CD4-positive, alpha-beta T cell (primary cell): Measurements from ENCODE around the gene MATN1. TPM values are rescaled to one million over a fixed set of nuclear protein-coding genes. Genes with fewer than 3 reads are reported as not detected.

Source experiments
- ATAC-seq: fragments of 200-7000 bp; cut with Tn5 transposase; one replicate; pipeline ENCODE4 v1.10.0; 2022; ENCODE audit warnings: mild to moderate bottlenecking; ENCODE audit not compliant: poor library complexity
- CTCF ChIA-PET: fragments of 350-600 bp; sonication (Branson Sonifier 250); formaldehyde crosslinking; loops from one replicate; lab custom pipeline; 2021; ENCODE audit warnings: antibody characterized with exemption, inconsistent platforms; lab: Charles Lee
- POLR2A ChIA-PET: fragments of 350-600 bp; sonication (Branson Sonifier 250); formaldehyde crosslinking; loops from one replicate; lab custom pipeline; 2021; ENCODE audit warnings: antibody characterized with exemption, inconsistent platforms; lab: Charles Lee
- DNase-seq, 14 experiments: peaks; one replicate each; pipeline ENCODE4 v3.0.0-alpha.2; 2013 to 2020; ENCODE audit warnings: mixed read lengths in 2 of 14
- H3K27ac ChIP-seq, 2 donors: one replicate each; pipeline versions ENCODE4 v1.5.1 to v1.7.0; 2013; ENCODE audit warnings: low read length in 2 of 2, low read depth in 1 of 2, mild to moderate bottlenecking in 1 of 2
- H3K27me3 ChIP-seq, 2 experiments: 1 replicate in 1 of 2; 2 replicates in 1 of 2; pipeline versions ENCODE4 v1.6.1 to v1.7.0; 2013; ENCODE audit warnings: low read length in 2 of 2, control low read depth in 1 of 2, mild to moderate bottlenecking in 1 of 2, moderate library complexity in 1 of 2; ENCODE audit not compliant: insufficient read depth in 2 of 2, control insufficient read depth in 1 of 2
- H3K36me3 ChIP-seq: one replicate; pipeline ENCODE4 v1.6.1; 2013; ENCODE audit warnings: low read length, control low read depth; ENCODE audit not compliant: insufficient read depth
- H3K4me1 ChIP-seq: one replicate; pipeline ENCODE4 v1.6.1; 2013; ENCODE audit warnings: low read length, control low read depth; ENCODE audit not compliant: insufficient read depth
- H3K4me3 ChIP-seq: one replicate; pipeline ENCODE4 v1.5.1; 2013; ENCODE audit warnings: mild to moderate bottlenecking, low read length, moderate library complexity
- H3K9me3 ChIP-seq, 2 experiments: 1 replicate in 1 of 2; 2 replicates in 1 of 2; pipeline versions ENCODE4 v1.6.1 to v1.7.0; 2013; ENCODE audit warnings: low read length in 2 of 2, mild to moderate bottlenecking in 2 of 2, control low read depth in 1 of 2, moderate library complexity in 1 of 2; ENCODE audit not compliant: control insufficient read depth in 1 of 2, insufficient read depth in 1 of 2
- H3K27ac Mint-ChIP-seq: one replicate; pipeline ENCODE4 v1.8.0; 2020; ENCODE audit warnings: mixed read lengths
- H3K27me3 Mint-ChIP-seq: one replicate; pipeline ENCODE4 v1.8.0; 2021; ENCODE audit warnings: mixed read lengths
- H3K36me3 Mint-ChIP-seq: one replicate; pipeline ENCODE4 v1.8.0; 2021; ENCODE audit warnings: low read depth, mixed read lengths
- H3K4me1 Mint-ChIP-seq: one replicate; pipeline ENCODE4 v1.8.0; 2021; ENCODE audit warnings: low read depth, mixed read lengths
- H3K4me3 Mint-ChIP-seq: one replicate; pipeline ENCODE4 v1.8.0; 2020; ENCODE audit warnings: mild to moderate bottlenecking, mixed read lengths
- H3K9me3 Mint-ChIP-seq: one replicate; pipeline ENCODE4 v1.8.0; 2020; ENCODE audit warnings: mixed read lengths
- intact Hi-C, 2 experiments: fragments of 100-400 bp; cut with DNase I in 1 of 2; cut with micrococcal nuclease in 1 of 2; formaldehyde crosslinking; loops; one replicate each; pipeline versions ENCODE4 v1.15.1 to v1.9.0; 2023 to 2025; cut with DNase I, micrococcal nuclease
- total RNA-seq, 174 experiments: library from RNA in 2 of 174; stranded (reverse) in 2 of 174; gene quantifications; one replicate each; pipeline ENCODE4 v1.2.3 and lab custom pipeline; 2021 to 2026
- TF ChIP-seq, protein P1 (sequence below): fragments of 200-600 bp; IDR thresholded peaks from one replicate; pipeline ENCODE4 v1.8.0; 2022; ENCODE audit warnings: antibody characterized with exemption, mild to moderate bottlenecking

Gene MATN1
- total RNA-seq, 2 experiments from 2014 or later = 2.5 to 2.7 TPM

DNA sequence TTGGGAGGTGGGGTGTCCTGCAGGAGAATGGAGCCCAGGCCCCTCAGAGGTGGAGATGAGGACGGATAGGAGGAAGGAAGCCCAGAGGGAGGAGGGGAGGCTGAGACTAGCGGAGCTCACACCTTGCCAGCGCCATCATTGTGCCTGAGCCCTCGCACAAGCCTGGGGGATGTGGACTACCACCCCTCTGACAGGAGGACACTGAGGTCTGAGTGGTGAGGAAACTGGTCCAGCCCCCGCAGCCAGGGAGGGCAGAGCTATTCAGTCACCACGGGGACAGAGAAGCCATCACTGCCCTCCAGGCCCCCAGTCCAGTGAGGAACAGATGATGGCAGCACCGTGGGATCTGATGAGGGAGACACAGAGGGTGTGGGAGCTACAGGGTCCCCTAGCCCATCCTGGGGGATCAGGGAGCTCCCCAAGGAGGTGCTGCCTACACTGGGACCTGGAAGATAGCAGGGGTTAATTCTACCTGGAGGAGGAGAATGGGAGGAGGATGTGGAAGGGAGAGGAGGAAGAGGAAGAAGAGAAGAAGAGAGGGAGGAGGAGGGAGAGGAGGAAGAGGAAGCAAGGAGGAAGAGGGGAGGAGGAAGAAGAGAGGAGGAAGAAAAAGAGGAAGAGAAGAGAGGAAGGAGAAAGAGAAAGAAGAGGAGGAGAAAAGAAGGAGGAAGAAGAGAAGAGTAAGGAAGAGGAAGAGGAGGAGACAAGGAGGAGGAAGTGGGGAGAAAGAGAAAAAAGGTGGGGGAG is 31.0 kb downstream of the MATN1 start:
- Histone ChIP-seq H3K36me3 (no peaks in the 10 kb centered on the region), H3K4me3 (no peak overlapping the region), H3K4me1 (no peaks in the 10 kb centered on the region), H3K27me3 (peaks cover 0 to 2% of the 10 kb centered on the region in 2 experiments), H3K27ac (no peak overlapping the region), H3K9me3 (no peaks in the 10 kb centered on the region)
- ChIA-PET CTCF (no interaction called here), POLR2A (no interaction called here)
- Mint-ChIP-seq H3K27ac (no peak overlapping the region), H3K9me3 (no peaks in the 10 kb centered on the region), H3K27me3 (peaks cover 8% of the 10 kb centered on the region), H3K4me3 (no peak overlapping the region), H3K4me1 (no peaks in the 10 kb centered on the region), H3K36me3 (no peaks in the 10 kb centered on the region)
- intact Hi-C loops = no loop called here
- ATAC-seq (no peak), DNase-seq (no peak)
- TF ChIP-seq, protein P1, sequence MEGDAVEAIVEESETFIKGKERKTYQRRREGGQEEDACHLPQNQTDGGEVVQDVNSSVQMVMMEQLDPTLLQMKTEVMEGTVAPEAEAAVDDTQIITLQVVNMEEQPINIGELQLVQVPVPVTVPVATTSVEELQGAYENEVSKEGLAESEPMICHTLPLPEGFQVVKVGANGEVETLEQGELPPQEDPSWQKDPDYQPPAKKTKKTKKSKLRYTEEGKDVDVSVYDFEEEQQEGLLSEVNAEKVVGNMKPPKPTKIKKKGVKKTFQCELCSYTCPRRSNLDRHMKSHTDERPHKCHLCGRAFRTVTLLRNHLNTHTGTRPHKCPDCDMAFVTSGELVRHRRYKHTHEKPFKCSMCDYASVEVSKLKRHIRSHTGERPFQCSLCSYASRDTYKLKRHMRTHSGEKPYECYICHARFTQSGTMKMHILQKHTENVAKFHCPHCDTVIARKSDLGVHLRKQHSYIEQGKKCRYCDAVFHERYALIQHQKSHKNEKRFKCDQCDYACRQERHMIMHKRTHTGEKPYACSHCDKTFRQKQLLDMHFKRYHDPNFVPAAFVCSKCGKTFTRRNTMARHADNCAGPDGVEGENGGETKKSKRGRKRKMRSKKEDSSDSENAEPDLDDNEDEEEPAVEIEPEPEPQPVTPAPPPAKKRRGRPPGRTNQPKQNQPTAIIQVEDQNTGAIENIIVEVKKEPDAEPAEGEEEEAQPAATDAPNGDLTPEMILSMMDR = no peak

DNA sequence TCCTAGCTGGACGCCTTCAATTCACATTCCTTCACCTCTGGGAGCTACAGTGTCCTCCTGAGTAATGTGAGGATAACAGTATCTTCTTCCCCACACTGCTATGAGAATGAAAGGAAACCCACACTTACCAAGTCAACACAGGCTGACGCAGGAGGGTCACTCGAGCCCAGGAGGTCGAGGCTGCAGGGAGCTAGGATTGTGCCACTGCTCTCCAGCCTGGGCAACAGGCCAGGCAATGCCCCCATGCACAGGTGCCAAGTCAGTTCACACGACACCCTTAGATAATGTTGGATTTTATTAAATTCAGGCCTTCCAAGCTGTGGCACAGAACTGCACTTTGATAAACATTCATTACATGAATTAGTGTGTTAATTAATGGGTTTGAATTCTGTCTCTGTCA is 31.9 kb downstream of the MATN1 start:
- Mint-ChIP-seq H3K4me3 (no peak overlapping the region), H3K9me3 (no peaks in the 10 kb centered on the region), H3K27me3 (peaks cover 16% of the 10 kb centered on the region), H3K4me1 (no peaks in the 10 kb centered on the region), H3K36me3 (no peaks in the 10 kb centered on the region), H3K27ac (no peak overlapping the region)
- ATAC-seq (no peak), DNase-seq (no peak)
- Histone ChIP-seq H3K27ac (no peak overlapping the region), H3K4me1 (no peaks in the 10 kb centered on the region), H3K9me3 (no peaks in the 10 kb centered on the region), H3K27me3 (peaks cover 5 to 6% of the 10 kb centered on the region in 2 experiments), H3K4me3 (no peak overlapping the region), H3K36me3 (no peaks in the 10 kb centered on the region)
- CTCF ChIA-PET = no interaction called here
- POLR2A ChIA-PET = no interaction called here
- intact Hi-C loops = no loop called here
- TF ChIP-seq, protein P1 = no peak

DNA sequence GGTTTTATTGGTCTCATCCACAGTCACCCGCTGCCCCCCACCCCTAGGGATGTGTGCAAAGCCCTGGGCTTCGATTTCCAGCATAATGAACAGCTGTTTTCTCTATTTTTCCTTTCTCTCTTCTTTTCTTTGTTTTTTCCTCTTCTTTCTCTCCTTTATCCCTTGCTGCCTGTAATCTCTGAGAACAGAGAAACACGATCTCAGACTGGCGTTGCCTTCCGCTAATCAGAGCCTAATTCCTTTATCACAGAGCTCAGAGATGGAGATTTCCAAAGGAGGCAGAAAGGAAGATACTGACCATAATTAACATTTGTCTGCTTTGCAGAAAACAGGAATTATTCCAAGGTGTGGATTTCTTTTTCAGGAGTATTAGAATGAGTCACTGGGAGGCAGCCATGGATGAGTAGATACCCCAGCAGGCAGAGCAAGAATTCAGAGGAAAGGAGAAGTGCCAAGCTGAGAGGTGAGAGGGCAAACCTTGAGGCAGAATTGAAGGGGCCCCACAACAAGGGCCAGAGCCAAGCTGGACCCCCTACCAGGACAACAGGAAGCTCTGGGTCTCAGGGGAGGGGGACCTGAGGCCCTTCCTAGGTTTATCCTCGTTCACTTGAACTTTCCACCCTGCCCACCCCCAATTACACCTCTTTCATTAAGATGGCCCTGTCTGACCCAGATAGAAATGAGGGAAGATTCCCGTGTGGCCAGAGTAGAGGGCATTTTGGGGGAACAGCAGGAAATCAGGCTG is 33.3 kb downstream of the MATN1 start:
- ATAC-seq = no peak
- Mint-ChIP-seq H3K27ac (no peak overlapping the region), H3K27me3 (peaks cover 25% of the 10 kb centered on the region), H3K9me3 (no peaks in the 10 kb centered on the region), H3K4me3 (no peak overlapping the region), H3K4me1 (no peaks in the 10 kb centered on the region), H3K36me3 (no peaks in the 10 kb centered on the region)
- CTCF ChIA-PET = interaction anchor here (0.7 kb wide), 1 partner anchor 947 kb away, joined by 4 read pairs; no protein-coding TSS in a partner anchor
- POLR2A ChIA-PET = no interaction called here
- TF ChIP-seq, protein P1 = no peak
- Histone ChIP-seq H3K9me3 (no peaks in the 10 kb centered on the region), H3K27ac (no peak overlapping the region), H3K36me3 (no peaks in the 10 kb centered on the region), H3K27me3 (peaks cover 10 to 14% of the 10 kb centered on the region in 2 experiments), H3K4me3 (no peak overlapping the region), H3K4me1 (peaks cover 5% of the 10 kb centered on the region)
- intact Hi-C loops = no loop called here
- no peak for DNase-seq
